ENCODE data around the gene SWT1.
"Not testable (repeated sequence)": the region's sequence is repeated elsewhere in the genome, so short reads cannot be mapped to it uniquely, and the experiment has no call there.

SWT1 gene

GRCh38 chr1:185207170-185207569 is 50.2 kb downstream of the SWT1 start:
- Histone ChIP-seq H3K4me3 (ENCODE audit: low read length) (no peak overlapping the region), H3K4me1 (ENCODE audit: control insufficient read depth, insufficient read depth, low read length) (no peaks in the 10 kb centered on the region), H3K9ac (ENCODE audit: low read length) (no peak overlapping the region), H3K36me3 (ENCODE audit: control insufficient read depth, insufficient read depth, low read length) (no peaks in the 10 kb centered on the region), H3K27me3 (ENCODE audit: control insufficient read depth, insufficient read depth, low read length) (no peaks in the 10 kb centered on the region), H3K27ac (ENCODE audit: low read depth, low read length) (no peak overlapping the region)

GRCh38 chr1:185207980-185208602 is 51.1 kb downstream of the SWT1 start:
- H3K4me3 ChIP-seq (ENCODE audit: low read length), result no peak overlapping the region
- H3K4me1 ChIP-seq (ENCODE audit: control insufficient read depth, insufficient read depth, low read length), result no peaks in the 10 kb centered on the region
- H3K36me3 ChIP-seq (ENCODE audit: control insufficient read depth, insufficient read depth, low read length), result no peaks in the 10 kb centered on the region
- no peak overlapping the region for H3K27ac ChIP-seq (ENCODE audit: low read depth, low read length)
- H3K9ac ChIP-seq (ENCODE audit: low read length), result no peak overlapping the region
- no peaks in the 10 kb centered on the region for H3K27me3 ChIP-seq (ENCODE audit: control insufficient read depth, insufficient read depth, low read length)

- Histone ChIP-seq H3K4me3 (ENCODE audit: low read length) (no peak overlapping the region), H3K27me3 (ENCODE audit: control insufficient read depth, insufficient read depth, low read length) (no peaks in the 10 kb centered on the region), H3K9ac (ENCODE audit: low read length) (no peak overlapping the region), H3K27ac (ENCODE audit: low read depth, low read length) (no peak overlapping the region), H3K36me3 (ENCODE audit: control insufficient read depth, insufficient read depth, low read length) (no peaks in the 10 kb centered on the region), H3K4me1 (ENCODE audit: control insufficient read depth, insufficient read depth, low read length) (no peaks in the 10 kb centered on the region)
Observed at GRCh38 chr1:185208626-185209180, 51.7 kb downstream of the SWT1 start.

GRCh38 chr1:185209357-185209756 is 52.4 kb downstream of the SWT1 start:
- H3K4me3 ChIP-seq (ENCODE audit: low read length); H3K27ac ChIP-seq (ENCODE audit: low read depth, low read length); H3K9ac ChIP-seq (ENCODE audit: low read length); H3K27me3 ChIP-seq (ENCODE audit: control insufficient read depth, insufficient read depth, low read length); H3K36me3 ChIP-seq (ENCODE audit: control insufficient read depth, insufficient read depth, low read length); H3K4me1 ChIP-seq (ENCODE audit: control insufficient read depth, insufficient read depth, low read length): not testable (repeated sequence)

- Histone ChIP-seq H3K4me3 (ENCODE audit: low read length) (no peak overlapping the region), H3K27me3 (ENCODE audit: control insufficient read depth, insufficient read depth, low read length) (no peaks in the 10 kb centered on the region), H3K9ac (ENCODE audit: low read length) (no peak overlapping the region), H3K27ac (ENCODE audit: low read depth, low read length) (no peak overlapping the region), H3K4me1 (ENCODE audit: control insufficient read depth, insufficient read depth, low read length) (no peaks in the 10 kb centered on the region), H3K36me3 (ENCODE audit: control insufficient read depth, insufficient read depth, low read length) (no peaks in the 10 kb centered on the region)
Observed at GRCh38 chr1:185213091-185213490, 56.1 kb downstream of the SWT1 start.

GRCh38 chr1:185215911-185216310 is 58.9 kb downstream of the SWT1 start:
- Histone ChIP-seq H3K4me3 (ENCODE audit: low read length) (no peak overlapping the region), H3K27me3 (ENCODE audit: control insufficient read depth, insufficient read depth, low read length) (no peaks in the 10 kb centered on the region), H3K4me1 (ENCODE audit: control insufficient read depth, insufficient read depth, low read length) (no peaks in the 10 kb centered on the region), H3K27ac (ENCODE audit: low read depth, low read length) (no peak overlapping the region), H3K36me3 (ENCODE audit: control insufficient read depth, insufficient read depth, low read length) (no peaks in the 10 kb centered on the region), H3K9ac (ENCODE audit: low read length) (no peak overlapping the region)

GRCh38 chr1:185224132-185224531 is 67.2 kb downstream of the SWT1 start:
- Histone ChIP-seq H3K27me3 (ENCODE audit: control insufficient read depth, insufficient read depth, low read length) (no peaks in the 10 kb centered on the region), H3K9ac (ENCODE audit: low read length) (no peak overlapping the region), H3K4me3 (ENCODE audit: low read length) (no peak overlapping the region), H3K27ac (ENCODE audit: low read depth, low read length) (no peak overlapping the region), H3K4me1 (ENCODE audit: control insufficient read depth, insufficient read depth, low read length) (no peaks in the 10 kb centered on the region), H3K36me3 (ENCODE audit: control insufficient read depth, insufficient read depth, low read length) (peaks cover 3% of the 10 kb centered on the region)

GRCh38 chr1:185227161-185227560 is 70.2 kb downstream of the SWT1 start:
- H3K36me3 ChIP-seq (ENCODE audit: control insufficient read depth, insufficient read depth, low read length), result peaks cover 1% of the 10 kb centered on the region

GRCh38 chr1:185228979-185229378 is 72.0 kb downstream of the SWT1 start:
- Histone ChIP-seq H3K4me3 (ENCODE audit: low read length) (no peak overlapping the region), H3K27me3 (ENCODE audit: control insufficient read depth, insufficient read depth, low read length) (no peaks in the 10 kb centered on the region), H3K4me1 (ENCODE audit: control insufficient read depth, insufficient read depth, low read length) (no peaks in the 10 kb centered on the region), H3K9ac (ENCODE audit: low read length) (no peak overlapping the region), H3K36me3 (ENCODE audit: control insufficient read depth, insufficient read depth, low read length) (no peaks in the 10 kb centered on the region), H3K27ac (ENCODE audit: low read depth, low read length) (no peak overlapping the region)

More at GRCh38 chr1:185227161-185227560, 70.2 kb downstream of the SWT1 start:
- H3K4me1 ChIP-seq (ENCODE audit: control insufficient read depth, insufficient read depth, low read length), result no peaks in the 10 kb centered on the region
- H3K4me3 ChIP-seq (ENCODE audit: low read length), result no peak overlapping the region
- no peak overlapping the region for H3K9ac ChIP-seq (ENCODE audit: low read length)
- no peak overlapping the region for H3K27ac ChIP-seq (ENCODE audit: low read depth, low read length)
- no peaks in the 10 kb centered on the region for H3K27me3 ChIP-seq (ENCODE audit: control insufficient read depth, insufficient read depth, low read length)

- Histone ChIP-seq H3K4me3 (ENCODE audit: low read length) (no peak overlapping the region), H3K9ac (ENCODE audit: low read length) (no peak overlapping the region), H3K27ac (ENCODE audit: low read depth, low read length) (peak overlapping the region; percentile 33), H3K36me3 (ENCODE audit: control insufficient read depth, insufficient read depth, low read length) (no peaks in the 10 kb centered on the region), H3K27me3 (ENCODE audit: control insufficient read depth, insufficient read depth, low read length) (no peaks in the 10 kb centered on the region), H3K4me1 (ENCODE audit: control insufficient read depth, insufficient read depth, low read length) (no peaks in the 10 kb centered on the region)
Observed at GRCh38 chr1:185229981-185230380, 73.0 kb downstream of the SWT1 start.

- Histone ChIP-seq H3K27me3 (ENCODE audit: control insufficient read depth, insufficient read depth, low read length) (no peaks in the 10 kb centered on the region), H3K36me3 (ENCODE audit: control insufficient read depth, insufficient read depth, low read length) (no peaks in the 10 kb centered on the region), H3K9ac (ENCODE audit: low read length) (no peak overlapping the region), H3K4me3 (ENCODE audit: low read length) (no peak overlapping the region), H3K4me1 (ENCODE audit: control insufficient read depth, insufficient read depth, low read length) (no peaks in the 10 kb centered on the region), H3K27ac (ENCODE audit: low read depth, low read length) (no peak overlapping the region)
Observed at GRCh38 chr1:185232874-185233273, 75.9 kb downstream of the SWT1 start.

- H3K4me3 ChIP-seq (ENCODE audit: low read length); H3K27me3 ChIP-seq (ENCODE audit: control insufficient read depth, insufficient read depth, low read length); H3K4me1 ChIP-seq (ENCODE audit: control insufficient read depth, insufficient read depth, low read length); H3K9ac ChIP-seq (ENCODE audit: low read length); H3K27ac ChIP-seq (ENCODE audit: low read depth, low read length); H3K36me3 ChIP-seq (ENCODE audit: control insufficient read depth, insufficient read depth, low read length): not testable (repeated sequence)
Observed at GRCh38 chr1:185234183-185234582, 77.2 kb downstream of the SWT1 start.

- not testable (repeated sequence) for H3K4me1 ChIP-seq (ENCODE audit: control insufficient read depth, insufficient read depth, low read length); H3K9ac ChIP-seq (ENCODE audit: low read length); H3K27me3 ChIP-seq (ENCODE audit: control insufficient read depth, insufficient read depth, low read length); H3K4me3 ChIP-seq (ENCODE audit: low read length); H3K27ac ChIP-seq (ENCODE audit: low read depth, low read length); H3K36me3 ChIP-seq (ENCODE audit: control insufficient read depth, insufficient read depth, low read length)
Observed at GRCh38 chr1:185237176-185237575, 80.2 kb downstream of the SWT1 start.

Measured in rectal smooth muscle tissue (tissue), 1 donor.